ENCODE measurements around the gene OGG1. TPM values are rescaled to one million over a fixed set of nuclear protein-coding genes. Genes with fewer than 3 reads are reported as not detected.

Gene OGG1
- total RNA-seq, 1 donor from 2014 or later: 38.6 TPM

DNA sequence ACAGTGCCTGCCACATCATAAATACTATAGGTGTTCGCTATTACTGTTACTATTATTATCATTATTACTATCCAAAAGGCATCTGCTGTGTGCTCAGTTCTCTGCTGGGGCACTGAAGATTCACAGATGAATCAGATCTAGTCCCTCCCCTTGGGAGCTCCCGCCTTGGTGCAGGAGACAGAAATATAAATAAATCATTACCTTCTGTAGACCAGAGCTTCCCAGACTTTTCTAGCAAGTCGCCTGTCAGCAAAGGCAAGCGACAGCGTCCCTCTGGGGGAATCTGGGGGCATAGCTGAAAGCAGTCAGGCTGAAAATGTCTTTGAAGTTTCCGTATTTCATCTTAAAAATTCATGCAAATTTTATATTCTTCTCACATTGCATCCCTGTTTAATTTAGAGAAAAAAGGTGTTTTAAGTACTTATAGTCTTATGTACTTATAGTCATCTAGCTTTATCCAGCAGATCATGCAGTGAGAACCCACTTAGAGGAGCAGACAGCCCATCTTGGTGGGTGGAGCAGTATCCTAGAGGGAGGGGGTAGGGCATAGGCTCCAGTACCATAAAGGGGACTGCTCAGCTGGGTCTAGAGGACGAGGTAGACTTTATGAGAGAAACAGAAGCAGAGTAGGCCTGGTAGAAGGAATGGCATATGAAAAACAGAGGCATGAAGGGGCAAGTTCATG lies 28.6 kb upstream of the OGG1 start:
- Mint-ChIP-seq H3K4me1 (no peaks in the 10 kb centered on the region), H3K27me3 (ENCODE audit: low read depth) (peaks cover 62% of the 10 kb centered on the region), H3K9me3 (no peaks in the 10 kb centered on the region), H3K4me3 (no peak overlapping the region), H3K27ac (ENCODE audit: unreplicated experiment) (no peak overlapping the region), H3K36me3 (ENCODE audit: low read depth) (no peaks in the 10 kb centered on the region)
- no peak for TF ChIP-seq CTCF (conservative IDR thresholded peaks at IDR 0.05)
- no peak for DNase-seq (ENCODE audit: low read depth, low spot score)

DNA sequence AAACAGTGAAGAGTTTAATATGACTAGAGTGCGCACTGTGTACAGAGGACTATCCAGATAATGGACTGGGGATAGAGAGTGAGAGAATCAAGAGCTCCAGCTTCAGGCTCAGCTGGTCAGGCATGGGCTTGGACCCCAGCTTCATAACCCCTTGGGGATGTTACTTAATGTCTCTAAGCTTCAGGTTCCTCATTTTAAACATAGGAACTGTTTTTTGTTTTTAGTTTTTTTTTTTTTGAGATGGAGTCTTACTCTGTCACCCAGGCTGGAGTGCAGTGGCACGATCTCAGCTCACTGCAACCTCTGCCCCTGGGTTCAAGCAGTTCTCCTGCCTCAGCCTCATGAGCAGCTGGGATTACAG lies 28.1 kb upstream of the OGG1 start:
- H3K9me3 Mint-ChIP-seq: no peaks in the 10 kb centered on the region
- no peak for DNase-seq (ENCODE audit: low read depth, low spot score)
- H3K27ac Mint-ChIP-seq (ENCODE audit: unreplicated experiment): no peak overlapping the region
- no peaks in the 10 kb centered on the region for H3K36me3 Mint-ChIP-seq (ENCODE audit: low read depth)
- no peaks in the 10 kb centered on the region for H3K4me1 Mint-ChIP-seq
- no peak overlapping the region for H3K4me3 Mint-ChIP-seq
- TF ChIP-seq CTCF (conservative IDR thresholded peaks at IDR 0.05): no peak
- peaks cover 63% of the 10 kb centered on the region for H3K27me3 Mint-ChIP-seq (ENCODE audit: low read depth)

DNA sequence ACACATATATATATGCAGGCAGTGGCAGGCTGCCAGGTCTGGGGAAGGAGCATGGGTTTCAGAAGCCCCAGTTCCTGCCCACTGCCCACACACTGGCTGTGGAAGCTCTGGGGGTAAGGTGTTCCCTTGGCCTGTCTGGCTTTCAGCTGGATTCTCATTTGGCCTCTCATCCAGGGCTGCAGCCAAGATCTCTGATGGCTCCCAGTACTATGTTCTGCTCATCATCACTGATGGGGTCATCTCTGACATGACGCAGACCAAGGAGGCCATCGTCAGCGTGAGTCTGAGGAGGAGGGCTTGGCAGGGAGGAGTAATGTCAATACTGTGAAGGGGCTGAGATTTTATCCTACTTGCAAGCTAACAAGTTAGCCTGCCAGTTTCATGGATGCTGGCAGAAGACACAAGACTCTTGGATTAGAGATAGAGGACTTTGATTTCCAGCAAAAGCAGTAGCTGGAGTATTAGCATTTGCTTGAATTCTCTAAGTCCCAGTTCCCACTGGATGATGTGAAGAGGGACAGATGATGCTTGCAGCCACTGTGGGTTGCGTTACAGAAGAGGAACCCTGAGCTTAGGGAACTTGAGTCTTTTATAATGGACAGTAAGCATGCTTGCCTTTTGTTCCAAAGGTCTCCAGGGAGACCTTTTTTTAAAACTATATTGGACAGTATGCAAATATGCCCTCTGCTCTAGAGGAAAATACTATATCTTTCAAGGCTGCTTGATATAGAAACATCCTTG lies 23.8 kb upstream of the OGG1 start:
- Mint-ChIP-seq H3K27me3 (ENCODE audit: low read depth) (peaks cover 52% of the 10 kb centered on the region), H3K36me3 (ENCODE audit: low read depth) (no peaks in the 10 kb centered on the region), H3K4me1 (peaks cover 5% of the 10 kb centered on the region), H3K4me3 (no peak overlapping the region), H3K9me3 (no peaks in the 10 kb centered on the region), H3K27ac (ENCODE audit: unreplicated experiment) (no peak overlapping the region)
- TF ChIP-seq CTCF (conservative IDR thresholded peaks at IDR 0.05): no peak
- no peak for DNase-seq (ENCODE audit: low read depth, low spot score)

DNA sequence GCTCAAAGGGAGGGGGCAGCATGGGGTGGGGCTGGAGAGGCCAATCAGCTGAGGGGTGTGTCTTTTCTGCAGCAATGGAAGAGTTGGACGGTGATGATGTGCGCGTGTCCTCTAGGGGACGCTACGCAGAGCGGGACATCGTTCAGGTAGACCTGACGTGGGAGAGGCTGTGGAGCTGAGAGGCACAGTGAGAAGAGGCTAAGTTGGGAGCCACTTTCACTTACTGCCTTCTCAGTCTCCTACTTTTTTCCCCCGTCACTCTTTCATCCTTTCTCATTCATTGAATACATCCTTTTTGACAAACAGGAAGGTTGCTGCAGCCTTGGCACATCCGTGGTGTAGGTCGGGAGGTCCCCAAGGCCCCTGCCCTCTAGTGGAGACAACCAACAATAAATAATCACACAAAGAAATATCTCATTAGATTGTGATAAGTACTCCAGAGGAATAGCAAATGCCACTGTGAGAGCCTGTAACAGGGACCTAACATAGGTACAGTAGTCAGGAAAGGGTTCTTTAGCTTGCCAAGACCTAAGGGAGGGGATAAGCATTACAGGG lies 22.6 kb upstream of the OGG1 start:
- H3K27me3 Mint-ChIP-seq (ENCODE audit: low read depth): peaks cover 44% of the 10 kb centered on the region
- peak; percentile 45 for TF ChIP-seq CTCF (conservative IDR thresholded peaks at IDR 0.05)
- DNase-seq (ENCODE audit: low read depth, low spot score): no peak
- no peak overlapping the region for H3K27ac Mint-ChIP-seq (ENCODE audit: unreplicated experiment)
- H3K9me3 Mint-ChIP-seq: no peaks in the 10 kb centered on the region
- peak overlapping the region; percentile 55 for H3K4me3 Mint-ChIP-seq
- H3K36me3 Mint-ChIP-seq (ENCODE audit: low read depth): no peaks in the 10 kb centered on the region
- peaks cover 6% of the 10 kb centered on the region for H3K4me1 Mint-ChIP-seq

GRCh38 chr3:9727743-9728142 lies 22.0 kb upstream of the OGG1 start:
- no peak for DNase-seq (ENCODE audit: low read depth, low spot score)
- TF ChIP-seq CTCF (conservative IDR thresholded peaks at IDR 0.05): no peak
- Mint-ChIP-seq H3K4me1 (peaks cover 12% of the 10 kb centered on the region), H3K9me3 (no peaks in the 10 kb centered on the region), H3K36me3 (ENCODE audit: low read depth) (no peaks in the 10 kb centered on the region), H3K4me3 (peak overlapping the region; percentile 55), H3K27me3 (ENCODE audit: low read depth) (peaks cover 37% of the 10 kb centered on the region), H3K27ac (ENCODE audit: unreplicated experiment) (no peak overlapping the region)

Data from neural crest cell (in vitro differentiated cells).